K562 (cell line): Measurements from ENCODE around the gene CELF4. TPM values are rescaled to one million over a fixed set of nuclear protein-coding genes. Genes with fewer than 3 reads are reported as not detected.

Source experiments
- ATAC-seq: fragments of 200-7000 bp; cut with Tn5 transposase; 3 replicates; pipeline ENCODE4 v1.9.1; 2020; ENCODE audit warnings: moderate library complexity
- BruUV-seq: library from RNA; stranded (reverse); fragments of 400-500 nt; replicated peaks from 2 replicates; lab custom pipeline; 2021; lab: Mats Ljungman, UMichigan
- CTCF ChIA-PET: fragments of 300-600 bp; formaldehyde crosslinking; extraction: SDS; loops from one replicate; lab custom pipeline; 2021; ENCODE audit warnings: low intra/inter-chr PET ratio; lab: Yijun Ruan, JAX
- POLR2A ChIA-PET: fragments of 300-600, 350-650 bp; sonication (Branson Sonifier 250); formaldehyde crosslinking; extraction: SDS; loops from one replicate; lab custom pipeline; 2021; ENCODE audit warnings: antibody characterized with exemption, inconsistent platforms; lab: Yijun Ruan, JAX
- DNase-seq, 4 experiments: peaks; one replicate each; pipeline versions ENCODE4 v3.0.0 to v3.0.0-alpha.2; 2011 to 2018; ENCODE audit warnings: low spot score in 3 of 4, mixed read lengths in 3 of 4; ENCODE audit errors: extremely low read depth in 1 of 4
- FAIRE-seq: peaks from 2 replicates; lab custom pipeline; 2011; peaks lifted over from hg19 to GRCh38; lab: Jason Lieb, UNC
- H2AFZ ChIP-seq: 2 replicates; pipeline ENCODE4 v1.6.0; 2011; ENCODE audit warnings: low read depth, low read length, control low read depth, inconsistent platforms
- H3K27ac ChIP-seq: fragments of 200-600 bp; 3 replicates; pipeline ENCODE4 v1.8.0; 2011; ENCODE audit warnings: low read depth, mild to moderate bottlenecking, control low read depth, inconsistent platforms, low read length, moderate library complexity, mixed read lengths; ENCODE audit errors: extremely low read depth
- H3K27me3 ChIP-seq, 2 experiments: fragments of 300-600 bp in 1 of 2; 2 replicates in 1 of 2; 3 replicates in 1 of 2; pipeline versions ENCODE4 v1.6.0 to v1.8.0; 2011; ENCODE audit warnings: inconsistent platforms in 2 of 2, low read length in 2 of 2, mild to moderate bottlenecking in 1 of 2, mixed read lengths in 1 of 2, moderate library complexity in 1 of 2; ENCODE audit not compliant: control insufficient read depth in 2 of 2, insufficient read depth in 2 of 2
- H3K36me3 ChIP-seq: fragments of 300-600 bp; 3 replicates; pipeline ENCODE4 v1.8.0; 2011; ENCODE audit warnings: mild to moderate bottlenecking, low read length, inconsistent platforms; ENCODE audit not compliant: control insufficient read depth, insufficient read depth
- H3K4me1 ChIP-seq, 2 experiments: fragments of 200-600 bp in 1 of 2; replicated peaks in 1 of 2; 2 replicates in 1 of 2; 3 replicates in 1 of 2; pipeline versions ENCODE4 v1.5.1 to v1.8.0; 2011; ENCODE audit warnings: inconsistent platforms in 2 of 2, low read length in 2 of 2, mild to moderate bottlenecking in 1 of 2, mixed read lengths in 1 of 2, moderate library complexity in 1 of 2; ENCODE audit not compliant: control insufficient read depth in 2 of 2, insufficient read depth in 2 of 2
- H3K4me2 ChIP-seq: 2 replicates; pipeline ENCODE4 v1.6.1; 2011; ENCODE audit warnings: low read length, control low read depth, inconsistent platforms, mixed read lengths; ENCODE audit not compliant: insufficient read depth
- H3K4me3 ChIP-seq: fragments of 200-600 bp; sonication (generic), shearing (Covaris generic); 2 replicates; pipeline ENCODE4 v1.5.1; 2016; ENCODE audit warnings: control low read depth, inconsistent platforms
- H3K79me2 ChIP-seq: fragments of 200-600 bp; 3 replicates; pipeline ENCODE4 v1.8.0; 2011; ENCODE audit warnings: low read length, inconsistent platforms; ENCODE audit not compliant: control insufficient read depth, insufficient read depth
- H3K9ac ChIP-seq, 2 experiments: 2 replicates each; pipeline versions ENCODE4 v1.6.0 to v1.6.1; 2011; ENCODE audit warnings: low read depth in 2 of 2, low read length in 2 of 2, control low read depth in 1 of 2, inconsistent platforms in 1 of 2, mild to moderate bottlenecking in 1 of 2, mixed read lengths in 1 of 2; ENCODE audit not compliant: insufficient read depth in 1 of 2
- H3K9me1 ChIP-seq: one replicate; pipeline ENCODE4 v1.6.0; 2011; ENCODE audit warnings: inconsistent platforms, mild to moderate bottlenecking, low read length, moderate library complexity; ENCODE audit not compliant: control insufficient read depth, insufficient read depth
- H3K9me3 ChIP-seq: replicated peaks from 2 replicates; pipeline ENCODE4 v1.5.1; 2011; ENCODE audit warnings: low read depth, low read length, inconsistent platforms; ENCODE audit not compliant: control insufficient read depth, insufficient read depth
- H4K20me1 ChIP-seq: replicated peaks from 2 replicates; pipeline ENCODE4 v1.6.1; 2011; ENCODE audit warnings: low read length, inconsistent platforms, mixed read lengths; ENCODE audit not compliant: control insufficient read depth, insufficient read depth
- GATAD2B ChIP-seq: fragments of 450-650 bp; IDR thresholded peaks from 2 replicates; pipeline ENCODE4 v1.6.1; 2017; ENCODE audit warnings: mild to moderate bottlenecking, borderline replicate concordance
- L3MBTL2 ChIP-seq: fragments of 450-650 bp; IDR thresholded peaks from 2 replicates; pipeline ENCODE4 v1.6.1; 2016; ENCODE audit warnings: mild to moderate bottlenecking, moderate library complexity
- SMAD4 ChIP-seq: fragments of 250-450 bp; sonication (Bioruptor Pico); conservative IDR thresholded peaks from 2 replicates; pipeline ENCODE4 v1.8.0; 2021; ENCODE audit warnings: inconsistent platforms, mild to moderate bottlenecking, moderate library complexity
- XRCC4 ChIP-seq: IDR thresholded peaks from one replicate; pipeline ENCODE4 v1.6.1; 2011; ENCODE audit not compliant: insufficient read depth, insufficient read length; ENCODE audit errors: extremely low read depth
- ZBTB17 ChIP-seq: fragments of 450-650 bp; formaldehyde crosslinking; IDR thresholded peaks from 2 replicates; pipeline ENCODE4 v1.4.0; 2020; ENCODE audit warnings: mild to moderate bottlenecking
- WGBS: fragments of 100-300 bp; shearing (Covaris generic); methylation state at CpG from one replicate; pipeline ENCODE4 v1.1.6; 2016; ENCODE audit warnings: low coverage, mixed read lengths; ENCODE audit not compliant: insufficient coverage; ENCODE audit errors: missing lambda C conversion rate; 5-methylcytosine and 5-hydroxymethylcytosine counted together
- in situ Hi-C: fragments of 300-500 bp; cut with MboI; formaldehyde crosslinking; loops from 4 replicates; pipeline ENCODE4 v1.15.0; 2018; ENCODE audit warnings: inconsistent platforms, mixed read lengths
- intact Hi-C: fragments of 100-400 bp; cut with micrococcal nuclease; formaldehyde crosslinking; loops from 2 replicates; pipeline ENCODE4 v1.14.2; 2022
- polyA plus RNA-seq, 8 experiments: library from polyadenylated mRNA; depleted of rRNA in 4 of 8; stranded (reverse) in 5 of 8; unstranded in 3 of 8; fragments of >200 nt; fragmentation: Nextera tagmentation in 2 of 8; fragmentation: Illumina TruSeq in 1 of 8; extraction: Ambion mirVana in 2 of 8; extraction: Trizol in 1 of 8; gene quantifications; 2 replicates each; pipeline versions ENCODE4 v1.2.1 to v1.2.3, GENCODE V29; 2011 to 2014; ENCODE audit warnings: inconsistent platforms in 1 of 8, missing spikeins in 1 of 8
- total RNA-seq, 7 experiments: library from RNA; depleted of rRNA in 6 of 7; stranded (reverse); fragments of >200 nt in 6 of 7; fragmentation: Illumina TruSeq in 2 of 7; extraction: Trizol in 2 of 7; gene quantifications; 2 replicates each; pipeline versions ENCODE4 v1.2.1 to v1.2.3, GENCODE V29; 2011 to 2021; ENCODE audit warnings: low replicate concordance in 1 of 7
- TF ChIP-seq, protein P1 (sequence below): fragments of 450-650 bp; IDR thresholded peaks from 2 replicates; pipeline ENCODE4 v1.6.1; 2016; ENCODE audit warnings: mild to moderate bottlenecking, moderate library complexity

CELF4 gene
- total and polyA plus RNA-seq, 9 of the 15 experiments (the other 6 are each of a cell fraction or from before 2014, with no cell fraction given): 0.04 to 0.24 (median 0.07) TPM; not detected in 3

DNA sequence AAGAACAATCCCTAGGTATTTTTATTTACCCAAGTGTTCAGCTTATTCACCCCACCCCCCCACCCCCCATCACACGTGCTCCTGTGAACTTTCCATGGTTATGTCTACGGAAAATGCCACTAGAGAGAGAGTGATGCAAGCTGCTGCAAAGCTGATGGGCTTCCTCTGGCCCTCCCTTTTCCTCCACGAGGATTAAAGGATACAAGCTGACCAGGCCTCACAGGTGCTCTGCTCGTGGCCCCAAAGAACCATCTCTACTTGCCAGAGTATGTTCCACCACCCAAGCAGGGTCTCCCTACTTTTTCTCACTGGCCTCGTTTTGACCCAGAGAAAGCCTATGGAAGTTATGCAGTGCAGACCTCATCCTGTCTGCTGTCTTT, 342.6 kb downstream of the CELF4 start:
- H3K4me2 ChIP-seq: no peak overlapping the region
- no peaks in the 10 kb centered on the region for H3K9me1 ChIP-seq
- ChIA-PET CTCF (no interaction called here), POLR2A (no interaction called here)
- no peaks in the 10 kb centered on the region for H4K20me1 ChIP-seq
- intact Hi-C loops (no loop called here), in situ Hi-C loops (no loop called here)
- H3K9ac ChIP-seq: no peak overlapping the region
- H3K27ac ChIP-seq: no peak overlapping the region
- H3K4me1 ChIP-seq: no peaks in the 10 kb centered on the region
- H3K27me3 ChIP-seq: no peaks in the 10 kb centered on the region
- no TSS peak for BruUV-seq
- ATAC-seq (peak; percentile 75), FAIRE-seq (no peak), DNase-seq (no peak)
- no peaks in the 10 kb centered on the region for H3K9me3 ChIP-seq
- H3K79me2 ChIP-seq: no peaks in the 10 kb centered on the region
- no peak overlapping the region for H3K4me3 ChIP-seq
- WGBS: 4% methylated on average over 5 of the region's 5 CpGs
- no peaks in the 10 kb centered on the region for H3K36me3 ChIP-seq
- H2AFZ ChIP-seq: no peak overlapping the region
- TF ChIP-seq L3MBTL2: peak; percentile 85
- no peak for TF ChIP-seq GATAD2B
- TF ChIP-seq SMAD4 (CRISPR knock-in tag): 0 out of 2 replicates have a peak, but pooled peaks have one; percentile 44
- no peak for TF ChIP-seq XRCC4
- no peak for TF ChIP-seq ZBTB17
- TF ChIP-seq, protein P1, sequence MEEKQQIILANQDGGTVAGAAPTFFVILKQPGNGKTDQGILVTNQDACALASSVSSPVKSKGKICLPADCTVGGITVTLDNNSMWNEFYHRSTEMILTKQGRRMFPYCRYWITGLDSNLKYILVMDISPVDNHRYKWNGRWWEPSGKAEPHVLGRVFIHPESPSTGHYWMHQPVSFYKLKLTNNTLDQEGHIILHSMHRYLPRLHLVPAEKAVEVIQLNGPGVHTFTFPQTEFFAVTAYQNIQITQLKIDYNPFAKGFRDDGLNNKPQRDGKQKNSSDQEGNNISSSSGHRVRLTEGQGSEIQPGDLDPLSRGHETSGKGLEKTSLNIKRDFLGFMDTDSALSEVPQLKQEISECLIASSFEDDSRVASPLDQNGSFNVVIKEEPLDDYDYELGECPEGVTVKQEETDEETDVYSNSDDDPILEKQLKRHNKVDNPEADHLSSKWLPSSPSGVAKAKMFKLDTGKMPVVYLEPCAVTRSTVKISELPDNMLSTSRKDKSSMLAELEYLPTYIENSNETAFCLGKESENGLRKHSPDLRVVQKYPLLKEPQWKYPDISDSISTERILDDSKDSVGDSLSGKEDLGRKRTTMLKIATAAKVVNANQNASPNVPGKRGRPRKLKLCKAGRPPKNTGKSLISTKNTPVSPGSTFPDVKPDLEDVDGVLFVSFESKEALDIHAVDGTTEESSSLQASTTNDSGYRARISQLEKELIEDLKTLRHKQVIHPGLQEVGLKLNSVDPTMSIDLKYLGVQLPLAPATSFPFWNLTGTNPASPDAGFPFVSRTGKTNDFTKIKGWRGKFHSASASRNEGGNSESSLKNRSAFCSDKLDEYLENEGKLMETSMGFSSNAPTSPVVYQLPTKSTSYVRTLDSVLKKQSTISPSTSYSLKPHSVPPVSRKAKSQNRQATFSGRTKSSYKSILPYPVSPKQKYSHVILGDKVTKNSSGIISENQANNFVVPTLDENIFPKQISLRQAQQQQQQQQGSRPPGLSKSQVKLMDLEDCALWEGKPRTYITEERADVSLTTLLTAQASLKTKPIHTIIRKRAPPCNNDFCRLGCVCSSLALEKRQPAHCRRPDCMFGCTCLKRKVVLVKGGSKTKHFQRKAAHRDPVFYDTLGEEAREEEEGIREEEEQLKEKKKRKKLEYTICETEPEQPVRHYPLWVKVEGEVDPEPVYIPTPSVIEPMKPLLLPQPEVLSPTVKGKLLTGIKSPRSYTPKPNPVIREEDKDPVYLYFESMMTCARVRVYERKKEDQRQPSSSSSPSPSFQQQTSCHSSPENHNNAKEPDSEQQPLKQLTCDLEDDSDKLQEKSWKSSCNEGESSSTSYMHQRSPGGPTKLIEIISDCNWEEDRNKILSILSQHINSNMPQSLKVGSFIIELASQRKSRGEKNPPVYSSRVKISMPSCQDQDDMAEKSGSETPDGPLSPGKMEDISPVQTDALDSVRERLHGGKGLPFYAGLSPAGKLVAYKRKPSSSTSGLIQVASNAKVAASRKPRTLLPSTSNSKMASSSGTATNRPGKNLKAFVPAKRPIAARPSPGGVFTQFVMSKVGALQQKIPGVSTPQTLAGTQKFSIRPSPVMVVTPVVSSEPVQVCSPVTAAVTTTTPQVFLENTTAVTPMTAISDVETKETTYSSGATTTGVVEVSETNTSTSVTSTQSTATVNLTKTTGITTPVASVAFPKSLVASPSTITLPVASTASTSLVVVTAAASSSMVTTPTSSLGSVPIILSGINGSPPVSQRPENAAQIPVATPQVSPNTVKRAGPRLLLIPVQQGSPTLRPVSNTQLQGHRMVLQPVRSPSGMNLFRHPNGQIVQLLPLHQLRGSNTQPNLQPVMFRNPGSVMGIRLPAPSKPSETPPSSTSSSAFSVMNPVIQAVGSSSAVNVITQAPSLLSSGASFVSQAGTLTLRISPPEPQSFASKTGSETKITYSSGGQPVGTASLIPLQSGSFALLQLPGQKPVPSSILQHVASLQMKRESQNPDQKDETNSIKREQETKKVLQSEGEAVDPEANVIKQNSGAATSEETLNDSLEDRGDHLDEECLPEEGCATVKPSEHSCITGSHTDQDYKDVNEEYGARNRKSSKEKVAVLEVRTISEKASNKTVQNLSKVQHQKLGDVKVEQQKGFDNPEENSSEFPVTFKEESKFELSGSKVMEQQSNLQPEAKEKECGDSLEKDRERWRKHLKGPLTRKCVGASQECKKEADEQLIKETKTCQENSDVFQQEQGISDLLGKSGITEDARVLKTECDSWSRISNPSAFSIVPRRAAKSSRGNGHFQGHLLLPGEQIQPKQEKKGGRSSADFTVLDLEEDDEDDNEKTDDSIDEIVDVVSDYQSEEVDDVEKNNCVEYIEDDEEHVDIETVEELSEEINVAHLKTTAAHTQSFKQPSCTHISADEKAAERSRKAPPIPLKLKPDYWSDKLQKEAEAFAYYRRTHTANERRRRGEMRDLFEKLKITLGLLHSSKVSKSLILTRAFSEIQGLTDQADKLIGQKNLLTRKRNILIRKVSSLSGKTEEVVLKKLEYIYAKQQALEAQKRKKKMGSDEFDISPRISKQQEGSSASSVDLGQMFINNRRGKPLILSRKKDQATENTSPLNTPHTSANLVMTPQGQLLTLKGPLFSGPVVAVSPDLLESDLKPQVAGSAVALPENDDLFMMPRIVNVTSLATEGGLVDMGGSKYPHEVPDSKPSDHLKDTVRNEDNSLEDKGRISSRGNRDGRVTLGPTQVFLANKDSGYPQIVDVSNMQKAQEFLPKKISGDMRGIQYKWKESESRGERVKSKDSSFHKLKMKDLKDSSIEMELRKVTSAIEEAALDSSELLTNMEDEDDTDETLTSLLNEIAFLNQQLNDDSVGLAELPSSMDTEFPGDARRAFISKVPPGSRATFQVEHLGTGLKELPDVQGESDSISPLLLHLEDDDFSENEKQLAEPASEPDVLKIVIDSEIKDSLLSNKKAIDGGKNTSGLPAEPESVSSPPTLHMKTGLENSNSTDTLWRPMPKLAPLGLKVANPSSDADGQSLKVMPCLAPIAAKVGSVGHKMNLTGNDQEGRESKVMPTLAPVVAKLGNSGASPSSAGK: peak; percentile 72
